GM12864 (cell line): ENCODE data around the gene RIMS3.

Source experiments
- DNase-seq: peaks from one replicate; pipeline ENCODE4 v3.0.0-alpha.2; 2011; ENCODE audit warnings: low read depth
- H3K4me3 ChIP-seq: 2 replicates; pipeline ENCODE4 v1.5.1; 2011; ENCODE audit warnings: mild to moderate bottlenecking, low read depth, low read length, control low read depth
- CTCF ChIP-seq: IDR thresholded peaks from 2 replicates; pipeline ENCODE4 v1.5.1; 2011; ENCODE audit warnings: low read depth, mild to moderate bottlenecking, moderate library complexity, low read length, control low read depth, inconsistent platforms; ENCODE audit errors: missing control alignments

The RIMS3 gene

GRCh38 chr1:40625476-40626382 lies 39.8 kb downstream of the RIMS3 start:
- no peak for DNase-seq
- H3K4me3 ChIP-seq, result no peak overlapping the region
- no peak for TF ChIP-seq CTCF

- no peak overlapping the region for H3K4me3 ChIP-seq
- no peak for DNase-seq
Observed at GRCh38 chr1:40625076-40625475, 40.4 kb downstream of the RIMS3 start.

GRCh38 chr1:40622936-40623629 lies 42.4 kb downstream of the RIMS3 start:
- no peak for DNase-seq
- TF ChIP-seq CTCF, result no peak

More at GRCh38 chr1:40625076-40625475, 40.4 kb downstream of the RIMS3 start:
- TF ChIP-seq CTCF, result peak; percentile 23

GRCh38 chr1:40621821-40622450 lies 43.5 kb downstream of the RIMS3 start:
- DNase-seq, result no peak
- no peak overlapping the region for H3K4me3 ChIP-seq
- no peak for TF ChIP-seq CTCF

More at GRCh38 chr1:40622936-40623629, 42.4 kb downstream of the RIMS3 start:
- H3K4me3 ChIP-seq, result no peak overlapping the region

- DNase-seq, result no peak
- no peak overlapping the region for H3K4me3 ChIP-seq
- no peak for TF ChIP-seq CTCF
Observed at GRCh38 chr1:40620586-40621210, 44.8 kb downstream of the RIMS3 start.

GRCh38 chr1:40620150-40620549 lies 45.3 kb downstream of the RIMS3 start:
- H3K4me3 ChIP-seq, result no peak overlapping the region
- no peak for DNase-seq
- TF ChIP-seq CTCF, result no peak
